CD4-positive, alpha-beta T cell (primary cell): ENCODE measurements around the gene NUP160. TPM values are rescaled to one million over a fixed set of nuclear protein-coding genes. Genes with fewer than 3 reads are reported as not detected.
"Not testable (repeated sequence)": the region's sequence is repeated elsewhere in the genome, so short reads cannot be mapped to it uniquely, and the experiment has no call there.

ENCODE experiments used
- ATAC-seq: fragments of 200-7000 bp; cut with Tn5 transposase; one replicate; pipeline ENCODE4 v1.10.0; 2022; ENCODE audit warnings: mild to moderate bottlenecking; ENCODE audit not compliant: poor library complexity
- CTCF ChIA-PET: fragments of 350-600 bp; sonication (Branson Sonifier 250); formaldehyde crosslinking; loops from one replicate; lab custom pipeline; 2021; ENCODE audit warnings: antibody characterized with exemption, inconsistent platforms; lab: Charles Lee
- POLR2A ChIA-PET: fragments of 350-600 bp; sonication (Branson Sonifier 250); formaldehyde crosslinking; loops from one replicate; lab custom pipeline; 2021; ENCODE audit warnings: antibody characterized with exemption, inconsistent platforms; lab: Charles Lee
- DNase-seq, 14 experiments: peaks; one replicate each; pipeline ENCODE4 v3.0.0-alpha.2; 2013 to 2020; ENCODE audit warnings: mixed read lengths in 2 of 14
- H3K27ac ChIP-seq, 2 donors: one replicate each; pipeline versions ENCODE4 v1.5.1 to v1.7.0; 2013; ENCODE audit warnings: low read length in 2 of 2, low read depth in 1 of 2, mild to moderate bottlenecking in 1 of 2
- H3K27me3 ChIP-seq, 2 experiments: 1 replicate in 1 of 2; 2 replicates in 1 of 2; pipeline versions ENCODE4 v1.6.1 to v1.7.0; 2013; ENCODE audit warnings: low read length in 2 of 2, control low read depth in 1 of 2, mild to moderate bottlenecking in 1 of 2, moderate library complexity in 1 of 2; ENCODE audit not compliant: insufficient read depth in 2 of 2, control insufficient read depth in 1 of 2
- H3K36me3 ChIP-seq: one replicate; pipeline ENCODE4 v1.6.1; 2013; ENCODE audit warnings: low read length, control low read depth; ENCODE audit not compliant: insufficient read depth
- H3K4me1 ChIP-seq: one replicate; pipeline ENCODE4 v1.6.1; 2013; ENCODE audit warnings: low read length, control low read depth; ENCODE audit not compliant: insufficient read depth
- H3K4me3 ChIP-seq: one replicate; pipeline ENCODE4 v1.5.1; 2013; ENCODE audit warnings: mild to moderate bottlenecking, low read length, moderate library complexity
- H3K9me3 ChIP-seq, 2 experiments: 1 replicate in 1 of 2; 2 replicates in 1 of 2; pipeline versions ENCODE4 v1.6.1 to v1.7.0; 2013; ENCODE audit warnings: low read length in 2 of 2, mild to moderate bottlenecking in 2 of 2, control low read depth in 1 of 2, moderate library complexity in 1 of 2; ENCODE audit not compliant: control insufficient read depth in 1 of 2, insufficient read depth in 1 of 2
- H3K27ac Mint-ChIP-seq: one replicate; pipeline ENCODE4 v1.8.0; 2020; ENCODE audit warnings: mixed read lengths
- H3K27me3 Mint-ChIP-seq: one replicate; pipeline ENCODE4 v1.8.0; 2021; ENCODE audit warnings: mixed read lengths
- H3K36me3 Mint-ChIP-seq: one replicate; pipeline ENCODE4 v1.8.0; 2021; ENCODE audit warnings: low read depth, mixed read lengths
- H3K4me1 Mint-ChIP-seq: one replicate; pipeline ENCODE4 v1.8.0; 2021; ENCODE audit warnings: low read depth, mixed read lengths
- H3K4me3 Mint-ChIP-seq: one replicate; pipeline ENCODE4 v1.8.0; 2020; ENCODE audit warnings: mild to moderate bottlenecking, mixed read lengths
- H3K9me3 Mint-ChIP-seq: one replicate; pipeline ENCODE4 v1.8.0; 2020; ENCODE audit warnings: mixed read lengths
- intact Hi-C, 2 experiments: fragments of 100-400 bp; cut with DNase I in 1 of 2; cut with micrococcal nuclease in 1 of 2; formaldehyde crosslinking; loops; one replicate each; pipeline versions ENCODE4 v1.15.1 to v1.9.0; 2023 to 2025; cut with DNase I, micrococcal nuclease
- total RNA-seq, 174 experiments: library from RNA in 2 of 174; stranded (reverse) in 2 of 174; gene quantifications; one replicate each; pipeline ENCODE4 v1.2.3 and lab custom pipeline; 2021 to 2026
- TF ChIP-seq, protein P1 (sequence below): fragments of 200-600 bp; IDR thresholded peaks from one replicate; pipeline ENCODE4 v1.8.0; 2022; ENCODE audit warnings: antibody characterized with exemption, mild to moderate bottlenecking

The NUP160 gene
- total RNA-seq, 2 experiments from 2014 or later = 41.9 to 47.9 TPM

DNA sequence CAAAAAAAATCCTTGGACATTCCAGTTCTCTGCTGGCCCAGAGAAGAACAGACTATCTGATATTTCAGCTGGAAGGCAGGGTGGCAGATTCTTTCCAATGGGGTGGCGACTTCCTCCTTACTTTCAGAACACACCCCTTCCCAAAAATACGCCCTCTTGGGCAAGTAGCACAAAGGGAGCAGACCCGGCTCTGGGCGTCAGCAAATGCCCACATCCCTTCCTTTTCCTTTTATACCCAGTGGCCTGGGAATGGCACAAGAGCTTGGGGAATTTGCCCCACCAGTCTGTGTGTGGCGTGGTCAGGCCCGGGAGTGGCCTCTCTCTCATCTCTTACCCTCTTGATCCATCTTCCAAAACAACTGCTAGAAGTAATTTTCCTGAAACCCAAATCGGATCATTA, 33.0 kb upstream of the NUP160 start:
- Mint-ChIP-seq H3K4me1 (peaks cover 22% of the 10 kb centered on the region), H3K36me3 (no peaks in the 10 kb centered on the region), H3K4me3 (no peak overlapping the region), H3K9me3 (peaks cover 2% of the 10 kb centered on the region), H3K27ac (no peak overlapping the region), H3K27me3 (no peaks in the 10 kb centered on the region)
- intact Hi-C loops = no loop called here
- no peaks in the 10 kb centered on the region for H3K36me3 ChIP-seq
- ATAC-seq (no peak), DNase-seq (no peak)
- H3K4me3 ChIP-seq = no peak overlapping the region
- ChIA-PET POLR2A (no interaction called here), CTCF (interaction anchor here (0.5 kb wide), 1 partner anchor 513 kb away, joined by 3 read pairs; no protein-coding TSS in a partner anchor)
- H3K27me3 ChIP-seq = no peaks in the 10 kb centered on the region
- TF ChIP-seq, protein P1, sequence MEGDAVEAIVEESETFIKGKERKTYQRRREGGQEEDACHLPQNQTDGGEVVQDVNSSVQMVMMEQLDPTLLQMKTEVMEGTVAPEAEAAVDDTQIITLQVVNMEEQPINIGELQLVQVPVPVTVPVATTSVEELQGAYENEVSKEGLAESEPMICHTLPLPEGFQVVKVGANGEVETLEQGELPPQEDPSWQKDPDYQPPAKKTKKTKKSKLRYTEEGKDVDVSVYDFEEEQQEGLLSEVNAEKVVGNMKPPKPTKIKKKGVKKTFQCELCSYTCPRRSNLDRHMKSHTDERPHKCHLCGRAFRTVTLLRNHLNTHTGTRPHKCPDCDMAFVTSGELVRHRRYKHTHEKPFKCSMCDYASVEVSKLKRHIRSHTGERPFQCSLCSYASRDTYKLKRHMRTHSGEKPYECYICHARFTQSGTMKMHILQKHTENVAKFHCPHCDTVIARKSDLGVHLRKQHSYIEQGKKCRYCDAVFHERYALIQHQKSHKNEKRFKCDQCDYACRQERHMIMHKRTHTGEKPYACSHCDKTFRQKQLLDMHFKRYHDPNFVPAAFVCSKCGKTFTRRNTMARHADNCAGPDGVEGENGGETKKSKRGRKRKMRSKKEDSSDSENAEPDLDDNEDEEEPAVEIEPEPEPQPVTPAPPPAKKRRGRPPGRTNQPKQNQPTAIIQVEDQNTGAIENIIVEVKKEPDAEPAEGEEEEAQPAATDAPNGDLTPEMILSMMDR = no peak
- peaks cover 15% of the 10 kb centered on the region for H3K4me1 ChIP-seq
- H3K27ac ChIP-seq = no peak overlapping the region
- peaks cover 6 to 7% of the 10 kb centered on the region in 2 experiments for H3K9me3 ChIP-seq

DNA sequence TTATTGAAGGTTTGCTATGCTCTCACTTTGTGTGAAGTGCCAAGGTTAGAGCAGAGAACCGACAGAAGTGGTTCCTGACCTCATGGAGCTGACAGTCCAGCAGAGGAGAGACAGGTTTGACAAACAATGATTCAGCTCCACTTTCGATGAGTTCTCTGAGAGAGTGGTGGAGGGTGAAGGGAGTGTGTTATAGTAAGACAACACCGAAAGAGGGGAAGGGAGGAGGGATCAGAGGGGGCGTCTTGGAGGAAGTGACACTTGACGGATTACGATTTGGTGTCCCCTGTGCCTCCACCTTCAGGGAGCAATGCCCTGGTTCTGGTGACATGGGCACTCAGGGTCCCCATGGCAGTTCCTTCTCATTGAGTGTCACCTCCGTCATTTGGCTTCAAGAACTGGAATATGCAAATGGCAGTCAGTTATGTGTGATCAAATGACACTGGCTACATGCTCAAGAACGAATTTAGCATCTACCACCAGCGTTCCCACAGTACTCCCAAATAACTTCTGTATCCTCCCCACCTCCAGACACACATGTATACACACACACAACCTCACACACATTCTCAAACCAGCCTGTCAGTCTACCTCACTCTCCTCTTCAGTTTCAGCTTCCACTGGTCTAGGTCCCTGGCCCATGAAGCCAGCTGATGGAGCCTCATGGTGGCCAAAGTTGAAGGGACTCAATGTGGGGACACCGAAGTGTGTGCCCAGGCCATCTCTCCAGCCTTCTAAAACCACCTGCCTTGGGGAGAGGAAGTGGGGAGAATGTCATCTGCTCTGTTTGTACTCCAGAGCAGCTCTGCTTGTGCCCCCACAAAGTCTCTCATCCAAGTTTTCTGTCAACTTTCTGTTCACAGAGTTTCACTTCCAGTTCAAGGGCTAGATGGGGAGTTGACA, 31.4 kb upstream of the NUP160 start:
- Histone ChIP-seq H3K9me3 (peaks cover 15 to 16% of the 10 kb centered on the region in 2 experiments), H3K4me1 (peaks cover 3% of the 10 kb centered on the region), H3K27me3 (no peaks in the 10 kb centered on the region), H3K36me3 (no peaks in the 10 kb centered on the region), H3K4me3 (no peak overlapping the region), H3K27ac (no peak overlapping the region)
- Mint-ChIP-seq H3K4me1 (peaks cover 7% of the 10 kb centered on the region), H3K9me3 (peaks cover 2% of the 10 kb centered on the region), H3K27ac (no peak overlapping the region), H3K27me3 (no peaks in the 10 kb centered on the region), H3K4me3 (no peak overlapping the region), H3K36me3 (no peaks in the 10 kb centered on the region)
- TF ChIP-seq, protein P1 = no peak
- ATAC-seq (no peak), DNase-seq (no peak)
- intact Hi-C loops = loop anchor here in 1 of 2 experiments (10.0 kb wide), 1 partner anchor 1825 kb away; no protein-coding TSS in a partner anchor
- POLR2A ChIA-PET = interaction anchor here (1.0 kb wide), 1 partner anchor 15 kb away, joined by 3 read pairs; no protein-coding TSS in a partner anchor
- CTCF ChIA-PET = no interaction called here

DNA sequence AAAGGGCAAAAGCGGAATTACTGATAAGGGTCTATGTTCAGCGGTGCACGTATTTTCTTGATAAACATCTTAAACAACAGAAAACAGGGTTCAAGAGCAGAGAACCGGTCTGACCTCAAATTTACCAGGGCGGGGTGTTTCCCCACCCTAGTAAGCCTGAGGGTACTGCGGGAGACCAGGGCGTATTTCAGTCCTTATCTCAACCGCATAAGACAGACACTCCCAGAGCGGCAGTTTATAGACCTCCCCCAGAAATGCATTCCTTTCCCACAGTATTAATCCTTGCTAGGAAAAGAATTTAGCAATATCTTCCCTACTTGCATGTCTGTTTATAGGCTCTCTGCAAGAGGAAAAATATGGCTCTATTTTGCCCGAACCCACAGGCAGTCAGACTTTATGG, 27.7 kb upstream of the NUP160 start:
- POLR2A ChIA-PET, H3K27ac Mint-ChIP-seq: not testable (repeated sequence)

More for the DNA sequence above, 27.7 kb upstream of the NUP160 start:
- H3K27ac ChIP-seq, H3K36me3 ChIP-seq, H3K27me3 ChIP-seq, ATAC-seq, H3K4me3 ChIP-seq, DNase-seq, H3K9me3 Mint-ChIP-seq, H3K4me3 Mint-ChIP-seq, H3K36me3 Mint-ChIP-seq, H3K4me1 ChIP-seq, H3K27me3 Mint-ChIP-seq, CTCF ChIA-PET, H3K4me1 Mint-ChIP-seq: not testable (repeated sequence)
- peaks cover 15 to 16% of the 10 kb centered on the region in 2 experiments for H3K9me3 ChIP-seq
- intact Hi-C loops = loop anchor here in 1 of 2 experiments (10.0 kb wide), 1 partner anchor 1821 kb away; no protein-coding TSS in a partner anchor
